Uterus (tissue), 4 donors: ENCODE measurements around the gene LTBP4. TPM values are rescaled to one million over a fixed set of nuclear protein-coding genes. Genes with fewer than 3 reads are reported as not detected.

Source experiments
- DNase-seq, 2 donors: peaks; one replicate each; pipeline ENCODE4 v3.0.0-alpha.2; 2019 to 2020
- H3K27ac ChIP-seq, 2 donors: fragments of 200-600 bp; sonication (generic); 1 replicate in 1 of 2; 2 replicates in 1 of 2; pipeline ENCODE4 v1.5.1; 2016 to 2018
- H3K27me3 ChIP-seq, 2 donors: fragments of 200-600 bp; sonication (generic); one replicate each; pipeline ENCODE4 v1.5.1; 2018 to 2019; ENCODE audit warnings: control low read depth in 1 of 2
- H3K36me3 ChIP-seq, 2 donors: fragments of 200-600 bp; sonication (generic); one replicate each; pipeline ENCODE4 v1.5.1; 2019; ENCODE audit warnings: control low read depth in 1 of 2
- H3K4me1 ChIP-seq, 2 donors: fragments of 200-600 bp; sonication (generic); one replicate each; pipeline ENCODE4 v1.5.1; 2018 to 2019; ENCODE audit warnings: control low read depth in 1 of 2
- H3K4me3 ChIP-seq, 2 donors: fragments of 200-600 bp; sonication (generic); 1 replicate in 1 of 2; 2 replicates in 1 of 2; pipeline ENCODE4 v1.5.1; 2018 to 2019; ENCODE audit warnings: mild to moderate bottlenecking in 1 of 2
- H3K9me3 ChIP-seq, 2 donors: fragments of 200-600 bp; sonication (generic); one replicate each; pipeline ENCODE4 v1.5.1; 2019; ENCODE audit warnings: control low read depth in 1 of 2
- POLR2A ChIP-seq, 2 donors: fragments of 450-650 bp; IDR thresholded peaks; one replicate each; pipeline ENCODE4 v1.6.1; 2016; ENCODE audit warnings: antibody characterized with exemption in 2 of 2, mild to moderate bottlenecking in 1 of 2, moderate library complexity in 1 of 2
- intact Hi-C: fragments of 100-400 bp; cut with DNase I; formaldehyde crosslinking; loops from one replicate; pipeline ENCODE4 v1.15.1; 2023; ENCODE audit warnings: low total_unique reads
- total RNA-seq, 4 donors: library from RNA; depleted of rRNA in 3 of 4; stranded (reverse); fragments of >200 nt in 3 of 4; gene quantifications; one replicate each; pipeline versions ENCODE4 v1.1.0 to v1.2.4, GENCODE V29; 2014 to 2023
- TF ChIP-seq, protein P1 (sequence below), 4 experiments: fragments of 200-600 bp in 2 of 4; fragments of 450-650 bp in 2 of 4; sonication (generic) in 2 of 4; IDR thresholded peaks; one replicate each; pipeline ENCODE4 v1.5.1; 2016 to 2019; ENCODE audit warnings: antibody characterized with exemption in 4 of 4, mild to moderate bottlenecking in 2 of 4, moderate library complexity in 1 of 4
- donor health status: DM: yes; HTN: yes; CAD: no.

LTBP4 gene
- total RNA-seq, 4 donors from 2014 or later, result 163 to 1,000 (median 501) TPM

DNA sequence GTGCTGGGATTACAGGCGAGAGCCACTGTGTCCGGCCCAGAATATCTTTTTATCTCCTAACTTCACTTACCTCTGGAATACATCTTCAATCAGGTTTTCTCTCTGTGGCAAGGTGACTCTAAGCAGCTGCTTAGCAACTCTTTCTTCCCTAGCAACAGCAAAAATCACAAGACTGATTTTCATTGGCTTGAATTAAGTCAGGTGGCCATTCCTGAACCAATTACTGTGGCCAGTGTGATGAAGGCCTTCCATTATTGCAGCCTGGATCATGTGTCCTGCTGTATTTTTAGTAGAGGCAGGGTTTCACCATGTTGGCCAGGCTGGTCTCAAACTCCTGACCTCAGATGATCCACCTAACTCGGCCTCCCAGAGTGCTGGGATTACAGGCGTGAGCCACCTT lies 9.0 kb upstream of the LTBP4 start:
- H3K4me3 ChIP-seq, result no peak overlapping the region
- no peak for DNase-seq
- no peaks in the 10 kb centered on the region for H3K27me3 ChIP-seq
- intact Hi-C loops, result no loop called here
- H3K36me3 ChIP-seq, result no peaks in the 10 kb centered on the region
- peaks cover 0 to 2% of the 10 kb centered on the region in 2 donors for H3K4me1 ChIP-seq
- TF ChIP-seq POLR2A (IDR thresholded peaks at IDR 0.05), result no peak
- TF ChIP-seq, protein P1, sequence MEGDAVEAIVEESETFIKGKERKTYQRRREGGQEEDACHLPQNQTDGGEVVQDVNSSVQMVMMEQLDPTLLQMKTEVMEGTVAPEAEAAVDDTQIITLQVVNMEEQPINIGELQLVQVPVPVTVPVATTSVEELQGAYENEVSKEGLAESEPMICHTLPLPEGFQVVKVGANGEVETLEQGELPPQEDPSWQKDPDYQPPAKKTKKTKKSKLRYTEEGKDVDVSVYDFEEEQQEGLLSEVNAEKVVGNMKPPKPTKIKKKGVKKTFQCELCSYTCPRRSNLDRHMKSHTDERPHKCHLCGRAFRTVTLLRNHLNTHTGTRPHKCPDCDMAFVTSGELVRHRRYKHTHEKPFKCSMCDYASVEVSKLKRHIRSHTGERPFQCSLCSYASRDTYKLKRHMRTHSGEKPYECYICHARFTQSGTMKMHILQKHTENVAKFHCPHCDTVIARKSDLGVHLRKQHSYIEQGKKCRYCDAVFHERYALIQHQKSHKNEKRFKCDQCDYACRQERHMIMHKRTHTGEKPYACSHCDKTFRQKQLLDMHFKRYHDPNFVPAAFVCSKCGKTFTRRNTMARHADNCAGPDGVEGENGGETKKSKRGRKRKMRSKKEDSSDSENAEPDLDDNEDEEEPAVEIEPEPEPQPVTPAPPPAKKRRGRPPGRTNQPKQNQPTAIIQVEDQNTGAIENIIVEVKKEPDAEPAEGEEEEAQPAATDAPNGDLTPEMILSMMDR (IDR thresholded peaks at IDR 0.05), result no peak
- H3K27ac ChIP-seq, result no peak overlapping the region
- H3K9me3 ChIP-seq, result no peaks in the 10 kb centered on the region

DNA sequence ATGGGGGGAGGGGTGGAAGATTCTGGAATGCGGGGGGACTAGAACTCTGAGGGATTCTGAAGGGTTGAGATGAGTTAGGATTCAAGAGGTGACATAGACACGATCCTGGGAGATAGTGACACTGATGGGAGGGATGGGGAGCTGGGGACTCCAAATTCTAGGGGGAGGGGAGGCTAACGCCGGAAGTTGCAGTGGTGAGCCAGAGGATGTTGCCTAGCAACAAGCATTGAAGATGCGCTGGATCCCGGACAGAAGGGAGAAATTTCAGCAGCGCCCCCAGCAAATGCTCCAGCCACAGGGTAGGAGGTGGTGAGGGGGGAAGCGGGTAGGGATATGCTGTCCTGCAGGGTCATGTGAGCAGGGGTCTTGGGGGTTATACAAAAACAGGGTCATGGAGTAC lies 6.9 kb upstream of the LTBP4 start:
- H3K27ac ChIP-seq, result no peak overlapping the region
- H3K9me3 ChIP-seq, result no peaks in the 10 kb centered on the region
- H3K4me1 ChIP-seq, result peaks cover 0 to 6% of the 10 kb centered on the region in 2 donors
- TF ChIP-seq, protein P1 (IDR thresholded peaks at IDR 0.05), result no peak
- TF ChIP-seq POLR2A (IDR thresholded peaks at IDR 0.05), result no peak
- H3K36me3 ChIP-seq, result no peaks in the 10 kb centered on the region
- no peak overlapping the region for H3K4me3 ChIP-seq
- intact Hi-C loops, result no loop called here
- DNase-seq, result no peak
- H3K27me3 ChIP-seq, result no peaks in the 10 kb centered on the region

DNA sequence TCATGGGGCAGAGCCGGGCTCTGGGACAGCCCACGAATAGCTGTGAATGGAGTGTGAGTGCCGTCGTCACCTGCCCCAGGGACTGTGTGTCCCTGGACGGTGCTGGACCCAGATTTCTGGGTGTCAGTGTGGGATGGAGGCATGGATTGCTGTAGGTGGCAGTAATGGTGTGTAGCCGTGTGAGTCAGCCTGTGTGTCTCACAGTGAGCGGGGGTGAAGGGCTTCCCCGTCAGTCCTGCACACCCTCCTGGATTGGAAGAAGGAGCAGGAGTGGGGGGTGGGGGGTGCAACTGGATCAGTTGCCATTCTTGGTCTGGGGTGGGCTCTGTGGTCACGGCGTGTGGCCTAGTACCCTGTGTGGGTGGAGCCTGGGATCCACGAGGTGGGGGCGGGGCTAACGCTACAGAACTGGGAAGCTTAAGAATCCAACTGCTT lies 6.5 kb upstream of the LTBP4 start:
- no peaks in the 10 kb centered on the region for H3K9me3 ChIP-seq
- no peak overlapping the region for H3K27ac ChIP-seq
- TF ChIP-seq POLR2A (IDR thresholded peaks at IDR 0.05), result no peak
- TF ChIP-seq, protein P1 (IDR thresholded peaks at IDR 0.05), result no peak
- H3K36me3 ChIP-seq, result no peaks in the 10 kb centered on the region
- no peak for DNase-seq
- H3K27me3 ChIP-seq, result no peaks in the 10 kb centered on the region
- no peak overlapping the region for H3K4me3 ChIP-seq
- H3K4me1 ChIP-seq, result peaks cover 0 to 10% of the 10 kb centered on the region in 2 donors
- intact Hi-C loops, result loop anchor here (5.0 kb wide), 1 partner anchor 62 kb away; no protein-coding TSS in a partner anchor

DNA sequence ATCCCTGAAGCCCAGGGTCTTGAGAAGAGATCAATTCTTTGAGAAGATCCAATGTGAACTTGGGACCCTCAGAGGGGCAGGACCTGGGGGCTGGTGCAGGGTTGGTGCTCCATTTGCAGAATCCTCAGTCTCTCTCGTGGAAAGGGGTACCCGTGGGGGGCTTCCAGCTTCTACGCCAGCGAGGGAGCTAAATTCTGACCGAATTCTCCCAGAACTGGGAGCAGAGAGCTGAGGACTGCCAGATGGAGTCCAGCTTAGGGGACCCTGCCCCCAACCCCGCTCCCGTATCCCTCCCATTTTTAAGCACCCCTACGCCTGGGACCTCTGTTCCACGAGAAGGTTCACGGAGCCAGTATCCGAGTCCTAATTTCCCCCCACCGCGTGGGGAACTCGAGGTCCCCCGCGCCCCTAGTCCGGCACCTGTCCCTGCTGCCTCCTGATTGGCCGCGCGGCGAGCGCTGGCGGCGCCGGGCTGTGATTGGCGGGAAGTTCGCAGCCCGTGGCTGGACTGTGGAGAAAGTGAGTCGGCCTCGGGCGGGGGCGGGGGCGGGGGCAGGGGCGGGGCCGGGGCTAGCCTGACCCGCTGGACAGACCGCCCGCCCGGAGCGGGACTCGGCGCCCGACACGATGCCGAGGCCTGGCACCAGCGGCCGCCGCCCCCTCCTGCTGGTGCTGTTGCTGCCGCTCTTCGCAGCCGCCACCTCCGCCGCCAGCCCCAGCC lies 4.4 kb upstream of the LTBP4 start:
- H3K9me3 ChIP-seq, result no peaks in the 10 kb centered on the region
- DNase-seq, result peak; percentile 69 to 78
- H3K27ac ChIP-seq, result peak overlapping the region; percentile 58 to 97
- H3K4me1 ChIP-seq, result peaks cover 0 to 22% of the 10 kb centered on the region in 2 donors
- TF ChIP-seq POLR2A (IDR thresholded peaks at IDR 0.05), result no peak
- TF ChIP-seq, protein P1 (IDR thresholded peaks at IDR 0.05), result no peak
- intact Hi-C loops, result loop anchor here (5.0 kb wide), 1 partner anchor 64 kb away; no protein-coding TSS in a partner anchor
- peak overlapping the region in 1 of 2 donors; percentile 40 for H3K4me3 ChIP-seq
- H3K36me3 ChIP-seq, result no peaks in the 10 kb centered on the region
- no peaks in the 10 kb centered on the region for H3K27me3 ChIP-seq

DNA sequence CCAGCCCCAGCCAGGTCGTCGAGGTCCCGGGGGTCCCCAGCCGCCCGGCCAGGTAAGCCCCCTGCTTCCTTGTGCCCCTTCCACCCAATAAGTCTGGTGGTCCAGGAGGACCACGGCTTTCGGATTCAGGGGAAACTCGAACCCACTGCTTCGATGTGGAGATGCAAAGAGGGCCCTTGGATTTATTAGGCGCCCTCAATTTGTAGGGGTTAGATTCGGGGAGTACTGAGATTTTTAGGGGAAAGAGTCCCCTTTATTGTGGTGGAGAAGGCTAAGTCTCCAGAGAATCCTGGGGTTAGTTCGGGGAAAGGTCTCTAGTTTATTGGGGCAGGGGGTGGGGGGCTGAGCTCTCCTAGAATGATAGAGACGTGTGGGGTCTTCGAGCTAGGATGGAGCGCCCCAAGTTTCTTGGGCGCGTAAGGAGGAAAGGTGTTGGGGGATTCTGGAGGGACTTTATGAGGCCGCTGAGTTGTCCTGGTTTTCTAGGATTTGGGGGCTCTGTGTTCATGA lies 3.8 kb upstream of the LTBP4 start:
- intact Hi-C loops, result loop anchor here (5.0 kb wide), 1 partner anchor 65 kb away; no protein-coding TSS in a partner anchor
- Histone ChIP-seq H3K4me3 (peak overlapping the region in 1 of 2 donors; percentile 40), H3K27ac (peak overlapping the region; percentile 58 to 97)

More for the DNA sequence above, 3.8 kb upstream of the LTBP4 start:
- no peak for TF ChIP-seq POLR2A (IDR thresholded peaks at IDR 0.05)
- TF ChIP-seq, protein P1 (IDR thresholded peaks at IDR 0.05), result no peak
- Histone ChIP-seq H3K4me1 (peaks cover 0 to 24% of the 10 kb centered on the region in 2 donors), H3K36me3 (no peaks in the 10 kb centered on the region), H3K9me3 (no peaks in the 10 kb centered on the region), H3K27me3 (no peaks in the 10 kb centered on the region)
- DNase-seq, result no peak
